Posterior cingulate gyrus (tissue), 11 donors: Measurements from ENCODE around the gene HCK.
A peak's percentile ranks its signal among the peaks of the same experiment; 100 is the strongest.
"Not testable (repeated sequence)": the region's sequence is repeated elsewhere in the genome, so short reads cannot be mapped to it uniquely, and the experiment has no call there.

Experiments used
- DNase-seq, 10 donors: peaks; one replicate each; pipeline versions ENCODE4 v3.0.0 to v3.0.0-alpha.2; 2020 to 2021; ENCODE audit warnings: mixed read lengths in 3 of 10
- intact Hi-C: fragments of 100-400 bp; cut with DNase I; formaldehyde crosslinking; loops from one replicate; pipeline ENCODE4 v1.15.1; 2023

HCK gene

GRCh38 chr20:32028647-32029372, 23.2 kb upstream of the HCK start:
- no peak for DNase-seq
- intact Hi-C loops = no loop called here

GRCh38 chr20:32029561-32029960, 22.5 kb upstream of the HCK start:
- intact Hi-C loops = no loop called here
- DNase-seq = no peak

- intact Hi-C loops = loop anchor here (1.0 to 10.0 kb wide), 3 partner anchors 79 to 208 kb away; partner anchors contain the start of gene PDRG1
- DNase-seq = peak; percentile 56 to 94 (median 74)
Measured at GRCh38 chr20:32031007-32031958, 20.8 kb upstream of the HCK start.

- DNase-seq = no peak
- intact Hi-C loops = loop anchor here (5.0 to 10.0 kb wide), 2 partner anchors 81 to 179 kb away; partner anchors contain the start of gene PDRG1
Measured at GRCh38 chr20:32033316-32033715, 18.7 kb upstream of the HCK start.

GRCh38 chr20:32033721-32034120, 18.3 kb upstream of the HCK start:
- not testable (repeated sequence) for DNase-seq
- intact Hi-C loops = loop anchor here (2.0 to 10.0 kb wide), 3 partner anchors 57 to 179 kb away; partner anchors contain the start of gene PDRG1

GRCh38 chr20:32034581-32035425, 17.2 kb upstream of the HCK start:
- intact Hi-C loops = loop anchor here (2.0 to 10.0 kb wide), 3 partner anchors 56 to 180 kb away; partner anchors contain the start of gene PDRG1
- DNase-seq = no peak

- DNase-seq = no peak
- intact Hi-C loops = loop anchor here (2.0 to 10.0 kb wide), 2 partner anchors 55 to 181 kb away; no protein-coding TSS in a partner anchor
Measured at GRCh38 chr20:32035426-32035779, 16.6 kb upstream of the HCK start.

- DNase-seq = no peak
- intact Hi-C loops = loop anchor here (10.0 kb wide), 1 partner anchor 181 kb away; no protein-coding TSS in a partner anchor
Measured at GRCh38 chr20:32036252-32036651, 15.8 kb upstream of the HCK start.

GRCh38 chr20:32036716-32037485, 15.1 kb upstream of the HCK start:
- DNase-seq = no peak
- intact Hi-C loops = loop anchor here (10.0 kb wide), 1 partner anchor 182 kb away; no protein-coding TSS in a partner anchor

- intact Hi-C loops = loop anchor here (10.0 kb wide), 1 partner anchor 183 kb away; no protein-coding TSS in a partner anchor
- no peak for DNase-seq
Measured at GRCh38 chr20:32037929-32038328, 14.1 kb upstream of the HCK start.

GRCh38 chr20:32040142-32040953, 11.7 kb upstream of the HCK start:
- intact Hi-C loops = no loop called here
- peak in 1 of 10 donors; percentile 89 for DNase-seq

GRCh38 chr20:32045999-32046398, 6.0 kb upstream of the HCK start:
- intact Hi-C loops = no loop called here
- no peak for DNase-seq

GRCh38 chr20:32050324-32050841, 1.7 kb upstream of the HCK start:
- DNase-seq = no peak
- intact Hi-C loops = no loop called here

GRCh38 chr20:32050851-32051556, 1.0 kb upstream of the HCK start:
- DNase-seq = no peak
- intact Hi-C loops = no loop called here

GRCh38 chr20:32051720-32052089, 337 bp upstream of the HCK start:
- no peak for DNase-seq
- intact Hi-C loops = no loop called here

GRCh38 chr20:32052778-32053362, 828 bp downstream of the HCK start:
- intact Hi-C loops = no loop called here
- DNase-seq = peak in 1 of 10 donors; percentile 32

GRCh38 chr20:32053648-32054047, 1.6 kb downstream of the HCK start:
- intact Hi-C loops = no loop called here
- no peak for DNase-seq
